Upper lobe of left lung (tissue), 6 donors: Measurements from ENCODE around the gene KIF5A. TPM values are rescaled to one million over a fixed set of nuclear protein-coding genes. Genes with fewer than 3 reads are reported as not detected.

Experiments
- ATAC-seq, 2 donors: fragments of 200-7000 bp; cut with Tn5 transposase; one replicate each; pipeline ENCODE4 v1.9.1; 2022; ENCODE audit warnings: mild to moderate bottlenecking in 2 of 2, moderate library complexity in 2 of 2; ENCODE audit not compliant: low FRiP score in 2 of 2
- DNase-seq, 2 donors: peaks; one replicate each; pipeline ENCODE4 v3.0.0-alpha.2; 2019 to 2020
- H3K27ac ChIP-seq, 4 donors: fragments of 200-600 bp; sonication (generic); one replicate each; pipeline ENCODE4 v1.5.1; 2016 to 2019
- H3K27me3 ChIP-seq, 4 donors: fragments of 200-600 bp; sonication (generic); one replicate each; pipeline ENCODE4 v1.5.1; 2017 to 2019
- H3K36me3 ChIP-seq, 4 donors: fragments of 200-600 bp; sonication (generic); one replicate each; pipeline ENCODE4 v1.5.1; 2016 to 2019
- H3K4me1 ChIP-seq, 4 donors: fragments of 200-600 bp; sonication (generic); one replicate each; pipeline ENCODE4 v1.5.1; 2018 to 2019
- H3K4me3 ChIP-seq, 4 donors: fragments of 200-600 bp; sonication (generic); one replicate each; pipeline ENCODE4 v1.5.1; 2017 to 2019; ENCODE audit warnings: mild to moderate bottlenecking in 2 of 4, moderate library complexity in 1 of 4
- H3K9me3 ChIP-seq, 4 donors: fragments of 200-600 bp; sonication (generic); one replicate each; pipeline ENCODE4 v1.5.1; 2018 to 2019
- CTCF ChIP-seq, 6 experiments: fragments of 450-650 bp in 4 of 6; fragments of 200-600 bp in 2 of 6; sonication (generic) in 2 of 6; IDR thresholded peaks; one replicate each; pipeline ENCODE4 v1.5.1; 2016 to 2019; ENCODE audit warnings: antibody characterized with exemption in 6 of 6
- EP300 ChIP-seq, 4 donors: sonication (generic); formaldehyde crosslinking; IDR thresholded peaks; one replicate each; pipeline ENCODE4 v1.5.1; 2017; ENCODE audit warnings: antibody characterized with exemption in 4 of 4, control low read depth in 2 of 4
- POLR2A ChIP-seq, 4 donors: fragments of 450-650 bp; IDR thresholded peaks; one replicate each; pipeline ENCODE4 v1.5.1; 2016 to 2017; ENCODE audit warnings: antibody characterized with exemption in 4 of 4, mild to moderate bottlenecking in 2 of 4
- POLR2AphosphoS5 ChIP-seq, 2 donors: sonication (generic); formaldehyde crosslinking; IDR thresholded peaks; one replicate each; pipeline ENCODE4 v1.5.1; 2017; ENCODE audit warnings: antibody characterized with exemption in 2 of 2
- WGBS, 2 donors: methylation state at CpG; one replicate each; pipeline ENCODE4 v1.1.5; 2017 to 2018; 5-methylcytosine and 5-hydroxymethylcytosine counted together
- total RNA-seq, 6 donors: library from RNA; depleted of rRNA in 4 of 6; stranded (reverse); fragments of >200 nt in 4 of 6; gene quantifications; one replicate each; pipeline versions ENCODE4 v1.1.0 to v1.2.1, GENCODE V29; 2016 to 2021
- donor health status: DM: no; HTN: no; CAD: no; lungs with moderate emphysema.
- donor health status: DM: no; HTN: yes; CAD: no; lungs with severe emphysema.

KIF5A gene
- total RNA-seq, 6 donors from 2014 or later, result 0.06 to 0.39 (median 0.20) TPM; not detected in 1

DNA sequence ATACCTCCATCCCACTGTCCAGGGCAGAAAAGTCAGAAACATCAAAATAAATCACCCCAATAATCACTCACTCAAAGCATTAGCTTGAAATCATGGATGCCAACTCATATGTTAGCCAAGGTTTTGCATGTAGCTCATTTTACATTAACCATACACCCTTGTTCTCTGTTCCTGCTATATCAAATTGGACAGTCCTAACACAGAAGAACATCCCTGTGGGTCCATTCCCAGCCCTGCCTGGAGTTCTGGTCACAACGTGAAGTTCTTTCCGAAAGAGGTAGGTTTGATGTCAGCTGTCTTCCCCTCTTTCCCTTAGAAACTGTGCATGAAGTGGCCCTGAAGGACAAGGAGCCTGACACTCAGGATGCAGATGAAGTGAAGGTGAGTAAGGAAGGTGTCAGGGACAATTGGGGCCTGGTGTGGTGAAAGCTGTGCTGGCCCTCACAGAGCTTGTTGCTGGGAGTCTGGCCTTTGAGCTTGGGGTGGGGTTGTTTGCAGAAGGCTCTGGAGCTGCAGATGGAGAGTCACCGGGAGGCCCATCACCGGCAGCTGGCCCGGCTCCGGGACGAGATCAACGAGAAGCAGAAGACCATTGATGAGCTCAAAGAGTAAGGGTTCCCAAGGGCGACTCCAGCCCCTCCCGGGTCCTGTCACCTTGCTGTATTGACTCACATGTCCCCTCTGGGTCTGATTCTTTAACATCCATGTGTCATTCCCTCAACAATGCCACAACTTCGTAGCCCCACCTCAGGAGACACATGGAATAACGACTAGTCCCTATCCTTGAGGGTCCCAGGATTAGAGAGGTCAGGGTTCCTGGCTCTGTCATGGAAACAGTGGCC lies 26.1 kb downstream of the KIF5A start:
- H3K4me3 ChIP-seq, result no peak overlapping the region
- no peaks in the 10 kb centered on the region for H3K9me3 ChIP-seq
- no peaks in the 10 kb centered on the region for H3K36me3 ChIP-seq
- DNase-seq (peak in 1 of 2 donors; percentile 56), ATAC-seq (no peak)
- WGBS, 2 donors, result 70 to 87% methylated on average over 8 to 12 of the region's 12 CpGs
- no peaks in the 10 kb centered on the region for H3K4me1 ChIP-seq
- H3K27ac ChIP-seq, result no peak overlapping the region
- no peaks in the 10 kb centered on the region for H3K27me3 ChIP-seq
- TF ChIP-seq POLR2AphosphoS5 (IDR thresholded peaks at IDR 0.05) (no peak), CTCF (IDR thresholded peaks at IDR 0.05) (no peak), POLR2A (IDR thresholded peaks at IDR 0.05) (no peak), EP300 (IDR thresholded peaks at IDR 0.05) (no peak)

- Histone ChIP-seq H3K9me3 (no peaks in the 10 kb centered on the region), H3K27ac (no peak overlapping the region), H3K27me3 (no peaks in the 10 kb centered on the region), H3K4me1 (no peaks in the 10 kb centered on the region), H3K36me3 (no peaks in the 10 kb centered on the region), H3K4me3 (no peak overlapping the region)
- TF ChIP-seq POLR2AphosphoS5 (IDR thresholded peaks at IDR 0.05), result no peak
- TF ChIP-seq CTCF (IDR thresholded peaks at IDR 0.05), result no peak
- no peak for TF ChIP-seq EP300 (IDR thresholded peaks at IDR 0.05)
- TF ChIP-seq POLR2A (IDR thresholded peaks at IDR 0.05), result no peak
- no peak for DNase-seq
- WGBS, 2 donors, result 84% methylated on average over 9 of the region's 9 CpGs
- ATAC-seq, result no peak
Observed at GRCh38 chr12:57576613-57577160, 26.8 kb downstream of the KIF5A start.

DNA sequence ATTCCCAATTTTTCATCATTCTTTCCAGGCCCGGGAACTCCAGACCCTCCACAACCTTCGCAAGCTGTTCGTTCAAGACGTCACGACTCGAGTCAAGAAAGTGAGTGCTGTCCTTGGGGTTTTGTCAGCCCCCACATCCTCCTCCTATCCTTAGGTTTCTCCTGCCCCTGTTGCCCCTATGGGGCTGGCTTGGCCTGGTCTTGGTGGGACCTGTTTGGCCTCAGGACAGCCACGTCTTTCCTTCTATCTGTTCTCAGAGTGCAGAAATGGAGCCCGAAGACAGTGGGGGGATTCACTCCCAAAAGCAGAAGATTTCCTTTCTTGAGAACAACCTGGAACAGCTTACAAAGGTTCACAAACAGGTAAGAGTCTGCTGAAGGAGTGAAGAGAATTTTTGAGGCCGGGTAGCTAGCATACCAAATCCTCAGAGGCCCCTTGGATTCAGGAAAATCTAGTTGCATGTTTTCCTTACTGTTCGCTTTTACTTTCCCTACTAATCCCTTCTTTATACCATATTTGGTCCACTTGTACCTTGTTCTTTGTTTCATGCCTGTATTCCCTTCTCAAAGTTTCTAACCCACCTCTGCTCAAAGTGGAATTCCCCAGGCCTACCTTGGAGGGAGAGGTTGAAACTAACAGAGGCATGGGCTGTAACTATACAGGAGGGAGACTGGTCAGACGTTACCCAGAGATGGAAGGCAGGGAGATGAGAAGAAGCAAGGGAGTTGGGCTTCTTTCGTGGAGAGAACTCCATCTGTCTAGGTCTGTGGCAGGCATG lies 28.3 kb downstream of the KIF5A start:
- no peak for TF ChIP-seq POLR2AphosphoS5 (IDR thresholded peaks at IDR 0.05)
- TF ChIP-seq EP300 (IDR thresholded peaks at IDR 0.05), result no peak
- no peak overlapping the region for H3K27ac ChIP-seq
- DNase-seq, result no peak
- no peak for ATAC-seq
- H3K9me3 ChIP-seq, result no peaks in the 10 kb centered on the region
- no peaks in the 10 kb centered on the region for H3K27me3 ChIP-seq
- H3K36me3 ChIP-seq, result no peaks in the 10 kb centered on the region
- 84 to 88% methylated on average over 12 of the region's 12 CpGs for WGBS, 2 donors
- peaks cover 0 to 2% (median 0%) of the 10 kb centered on the region in 4 donors for H3K4me1 ChIP-seq
- H3K4me3 ChIP-seq, result no peak overlapping the region

- WGBS, 2 donors, result 50 to 88% methylated on average over 1 to 2 of the region's 2 CpGs
- TF ChIP-seq CTCF (IDR thresholded peaks at IDR 0.05) (no peak), POLR2AphosphoS5 (IDR thresholded peaks at IDR 0.05) (no peak), POLR2A (IDR thresholded peaks at IDR 0.05) (no peak), EP300 (IDR thresholded peaks at IDR 0.05) (no peak)
- no peak for ATAC-seq
- H3K27me3 ChIP-seq, result no peaks in the 10 kb centered on the region
- H3K9me3 ChIP-seq, result no peaks in the 10 kb centered on the region
- no peak overlapping the region for H3K27ac ChIP-seq
- H3K4me3 ChIP-seq, result no peak overlapping the region
- peaks cover 0 to 5% (median 0%) of the 10 kb centered on the region in 4 donors for H3K4me1 ChIP-seq
- no peak for DNase-seq
- no peaks in the 10 kb centered on the region for H3K36me3 ChIP-seq
Observed at GRCh38 chr12:57579011-57579410, 29.2 kb downstream of the KIF5A start.
